OCI-LY3 (cell line): ENCODE results near the gene TSEN2.
"Not testable (repeated sequence)": the region's sequence is repeated elsewhere in the genome, so short reads cannot be mapped to it uniquely, and the experiment has no call there.

Source experiments
- H2AFZ ChIP-seq: fragments of 200-600, 300-600 bp; shearing (Covaris generic); 2 replicates; pipeline ENCODE4 v1.6.0; 2014; ENCODE audit warnings: antibody characterized with exemption, low read depth, low read length
- H3K27ac ChIP-seq: fragments of 200-600, 300-600 bp; sonication (generic); 2 replicates; pipeline ENCODE4 v1.5.1; 2014; ENCODE audit warnings: mild to moderate bottlenecking, low read length, moderate library complexity, mixed read lengths
- H3K27me3 ChIP-seq: fragments of 200-600, 300-600 bp; sonication (generic); 2 replicates; pipeline ENCODE4 v1.6.1; 2014; ENCODE audit warnings: low read depth, low read length, mixed read lengths
- H3K36me3 ChIP-seq: fragments of 200-600, 300-600 bp; sonication (generic); replicated peaks from 2 replicates; pipeline ENCODE3; 2014; ENCODE audit warnings: low read depth, low read length, mixed read lengths
- H3K4me1 ChIP-seq: fragments of 300-600, 200-600 bp; sonication (generic); 2 replicates; pipeline ENCODE4 v1.6.1; 2014; ENCODE audit warnings: low read length, mixed read lengths
- H3K4me2 ChIP-seq: fragments of 200-600, 300-600 bp; sonication (generic); 2 replicates; pipeline ENCODE4 v1.6.1; 2014; ENCODE audit warnings: low read length, mixed read lengths
- H3K4me3 ChIP-seq: fragments of 300-600, 200-600 bp; sonication (generic); 2 replicates; pipeline ENCODE4 v1.5.1; 2014; ENCODE audit warnings: antibody characterized with exemption, mild to moderate bottlenecking, low read length, moderate library complexity
- H3K79me2 ChIP-seq: fragments of 300-600, 200-600 bp; shearing (Covaris generic); 2 replicates; pipeline ENCODE4 v1.6.1; 2014; ENCODE audit warnings: mild to moderate bottlenecking, low read length, mixed read lengths
- H3K9ac ChIP-seq: fragments of 300-600, 200-600 bp; shearing (Covaris generic); 2 replicates; pipeline ENCODE4 v1.6.0; 2014; ENCODE audit warnings: mild to moderate bottlenecking, low read length, moderate library complexity
- H3K9me3 ChIP-seq: fragments of 200-600, 300-600 bp; shearing (Covaris generic); 2 replicates; pipeline ENCODE4 v1.6.1; 2014; ENCODE audit warnings: low read length, mixed read lengths; ENCODE audit not compliant: insufficient read depth
- H4K20me1 ChIP-seq: fragments of 200-600, 300-600 bp; sonication (generic); 2 replicates; pipeline ENCODE4 v1.6.1; 2016; ENCODE audit warnings: low read length, mixed read lengths; ENCODE audit not compliant: insufficient read depth
- CTCF ChIP-seq: fragments of 200-600, 300-600 bp; sonication (generic); IDR thresholded peaks from 2 replicates; pipeline ENCODE4 v1.5.1; 2014; ENCODE audit warnings: antibody characterized with exemption, low read length, low read depth
- EZH2phosphoT487 ChIP-seq: fragments of 200-600 bp; shearing (Covaris generic); IDR thresholded peaks from 2 replicates; pipeline ENCODE4 v1.6.1; 2018; ENCODE audit warnings: antibody characterized with exemption, mixed run types, low read depth

Gene TSEN2

GRCh38 chr3:12447075-12447474 lies 37.2 kb upstream of the TSEN2 start:
- Histone ChIP-seq H3K4me2 (no peak overlapping the region), H3K27me3 (peaks cover 27% of the 10 kb centered on the region), H3K9me3 (no peaks in the 10 kb centered on the region), H3K4me3 (no peak overlapping the region), H2AFZ (no peak overlapping the region), H4K20me1 (no peaks in the 10 kb centered on the region), H3K36me3 (no peaks in the 10 kb centered on the region), H3K79me2 (no peaks in the 10 kb centered on the region), H3K9ac (no peak overlapping the region), H3K27ac (no peak overlapping the region), H3K4me1 (no peaks in the 10 kb centered on the region)
- TF ChIP-seq CTCF (no peak), EZH2phosphoT487 (no peak)

GRCh38 chr3:12448404-12449202 lies 35.7 kb upstream of the TSEN2 start:
- TF ChIP-seq CTCF, result peak; percentile 29
- H2AFZ ChIP-seq, H3K4me3 ChIP-seq, H3K79me2 ChIP-seq, H3K4me1 ChIP-seq, H4K20me1 ChIP-seq, H3K9me3 ChIP-seq, H3K36me3 ChIP-seq, H3K9ac ChIP-seq, H3K4me2 ChIP-seq, H3K27ac ChIP-seq: not testable (repeated sequence)
- peaks cover 20% of the 10 kb centered on the region for H3K27me3 ChIP-seq

- H3K36me3 ChIP-seq, result no peaks in the 10 kb centered on the region
- no peak overlapping the region for H3K9ac ChIP-seq
- no peak for TF ChIP-seq CTCF
- no peak for TF ChIP-seq EZH2phosphoT487
- H2AFZ ChIP-seq, result no peak overlapping the region
- no peaks in the 10 kb centered on the region for H3K79me2 ChIP-seq
- no peaks in the 10 kb centered on the region for H3K9me3 ChIP-seq
- H3K27ac ChIP-seq, result no peak overlapping the region
- no peaks in the 10 kb centered on the region for H3K4me1 ChIP-seq
- no peaks in the 10 kb centered on the region for H4K20me1 ChIP-seq
- no peak overlapping the region for H3K4me2 ChIP-seq
- H3K4me3 ChIP-seq, result no peak overlapping the region
- peaks cover 7% of the 10 kb centered on the region; the same call in 1 of the 2 replicates for H3K27me3 ChIP-seq
These were observed 34.2 kb upstream of the TSEN2 start for GRCh38 chr3:12449889-12450682.

- no peaks in the 10 kb centered on the region for H4K20me1 ChIP-seq
These were observed 32.8 kb upstream of the TSEN2 start for GRCh38 chr3:12451481-12451880.

More at GRCh38 chr3:12451481-12451880, 32.8 kb upstream of the TSEN2 start:
- Histone ChIP-seq H3K36me3 (no peaks in the 10 kb centered on the region), H2AFZ (no peak overlapping the region), H3K9me3 (no peaks in the 10 kb centered on the region), H3K79me2 (no peaks in the 10 kb centered on the region), H3K27me3 (no peaks in the 10 kb centered on the region), H3K27ac (no peak overlapping the region), H3K4me1 (no peaks in the 10 kb centered on the region), H3K4me3 (no peak overlapping the region), H3K4me2 (no peak overlapping the region), H3K9ac (no peak overlapping the region)
- TF ChIP-seq CTCF (no peak), EZH2phosphoT487 (no peak)
